Measurements from ENCODE around the gene PITPNC1. TPM values are rescaled to one million over a fixed set of nuclear protein-coding genes. Genes with fewer than 3 reads are reported as not detected.
"Not testable (repeated sequence)": the region's sequence is repeated elsewhere in the genome, so short reads cannot be mapped to it uniquely, and the experiment has no call there.

Gene PITPNC1
- total RNA-seq, 1 donor from 2014 or later = 32.1 TPM

- no peak for DNase-seq (ENCODE audit: low spot score)
Measured at GRCh38 chr17:67648032-67648905, 271.2 kb downstream of the PITPNC1 start.

- DNase-seq (ENCODE audit: low spot score) = not testable (repeated sequence)
Measured at GRCh38 chr17:67648906-67649295, 271.8 kb downstream of the PITPNC1 start.

- DNase-seq (ENCODE audit: low spot score) = no peak
Measured at GRCh38 chr17:67649891-67650290, 272.8 kb downstream of the PITPNC1 start.

GRCh38 chr17:67651218-67651579, 274.1 kb downstream of the PITPNC1 start:
- not testable (repeated sequence) for DNase-seq (ENCODE audit: low spot score)

- DNase-seq (ENCODE audit: low spot score) = no peak
Measured at GRCh38 chr17:67652433-67652832, 275.4 kb downstream of the PITPNC1 start.

GRCh38 chr17:67655478-67656148, 278.5 kb downstream of the PITPNC1 start:
- no peak for DNase-seq (ENCODE audit: low spot score)

- no peak for DNase-seq (ENCODE audit: low spot score)
Measured at GRCh38 chr17:67656494-67657203, 279.6 kb downstream of the PITPNC1 start.

GRCh38 chr17:67657596-67657995, 280.5 kb downstream of the PITPNC1 start:
- DNase-seq (ENCODE audit: low spot score) = no peak

GRCh38 chr17:67658265-67658664, 281.2 kb downstream of the PITPNC1 start:
- no peak for DNase-seq (ENCODE audit: low spot score)

- no peak for DNase-seq (ENCODE audit: low spot score)
Measured at GRCh38 chr17:67659028-67659427, 281.9 kb downstream of the PITPNC1 start.

- DNase-seq (ENCODE audit: low spot score) = no peak
Measured at GRCh38 chr17:67662712-67663111, 285.6 kb downstream of the PITPNC1 start.

- DNase-seq (ENCODE audit: low spot score) = no peak
Measured at GRCh38 chr17:67663457-67663856, 286.4 kb downstream of the PITPNC1 start.

- DNase-seq (ENCODE audit: low spot score) = no peak
Measured at GRCh38 chr17:67666028-67666427, 288.9 kb downstream of the PITPNC1 start.

- no peak for DNase-seq (ENCODE audit: low spot score)
Measured at GRCh38 chr17:67666710-67667109, 289.6 kb downstream of the PITPNC1 start.

GRCh38 chr17:67671493-67671892, 294.4 kb downstream of the PITPNC1 start:
- no peak for DNase-seq (ENCODE audit: low spot score)

- no peak for DNase-seq (ENCODE audit: low spot score)
Measured at GRCh38 chr17:67672592-67673335, 295.7 kb downstream of the PITPNC1 start.

- no peak for DNase-seq (ENCODE audit: low spot score)
Measured at GRCh38 chr17:67675481-67675880, 298.4 kb downstream of the PITPNC1 start.

- no peak for DNase-seq (ENCODE audit: low spot score)
Measured at GRCh38 chr17:67676305-67676704, 299.2 kb downstream of the PITPNC1 start.

GRCh38 chr17:67678414-67678813, 301.3 kb downstream of the PITPNC1 start:
- no peak for DNase-seq (ENCODE audit: low spot score)

GRCh38 chr17:67679225-67679624, 302.1 kb downstream of the PITPNC1 start:
- DNase-seq (ENCODE audit: low spot score) = no peak

- DNase-seq (ENCODE audit: low spot score) = no peak
Measured at GRCh38 chr17:67679721-67680120, 302.6 kb downstream of the PITPNC1 start.

All from ureter (tissue), 1 donor.